GM19395 (cell line): ENCODE data around the gene CACNA2D1.

Source experiments
- ATAC-seq: cut with Tn5 transposase; IDR thresholded peaks from one replicate; pipeline ENCODE4 v1.9.1; 2021; ENCODE audit warnings: mild to moderate bottlenecking, moderate library complexity; ENCODE audit not compliant: unreplicated experiment

Gene CACNA2D1

DNA sequence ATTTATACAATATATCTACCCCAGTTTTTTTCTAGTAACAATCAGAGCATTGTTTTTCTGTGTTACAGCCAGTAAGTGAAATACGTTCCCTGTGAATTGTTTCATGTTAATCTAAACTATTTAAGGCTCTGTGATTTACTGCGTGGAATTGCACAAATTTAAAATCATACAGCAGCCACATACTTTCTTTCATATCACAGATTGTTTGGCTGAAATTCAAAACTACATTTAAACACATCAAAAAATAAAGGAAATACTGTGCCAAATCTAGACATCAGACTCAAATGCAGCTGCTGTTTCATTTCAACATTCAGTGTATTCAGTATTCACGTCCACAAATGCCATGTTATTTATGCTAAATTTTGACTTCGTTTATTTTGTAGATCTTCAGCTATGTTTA is 431.1 kb downstream of the CACNA2D1 start:
- ATAC-seq, result no peak

DNA sequence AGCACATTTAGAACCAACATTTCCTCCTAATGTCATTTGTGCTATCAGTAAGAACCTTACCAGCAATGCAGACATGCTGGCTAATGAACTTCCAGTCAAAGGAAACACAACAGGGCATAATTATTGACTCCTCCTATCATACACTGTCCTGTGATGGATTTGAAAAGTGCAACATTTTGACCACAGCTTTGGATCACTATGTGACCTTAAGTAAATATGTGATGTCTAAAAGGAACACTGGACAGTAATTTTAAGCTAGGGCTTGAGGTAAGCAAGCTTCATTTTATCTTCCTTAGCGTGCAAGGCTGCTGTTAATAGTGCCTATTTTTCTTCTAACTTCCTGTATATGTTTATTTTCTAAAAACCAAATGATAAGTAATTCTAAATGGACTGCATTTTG is 433.2 kb downstream of the CACNA2D1 start:
- ATAC-seq, result no peak

DNA sequence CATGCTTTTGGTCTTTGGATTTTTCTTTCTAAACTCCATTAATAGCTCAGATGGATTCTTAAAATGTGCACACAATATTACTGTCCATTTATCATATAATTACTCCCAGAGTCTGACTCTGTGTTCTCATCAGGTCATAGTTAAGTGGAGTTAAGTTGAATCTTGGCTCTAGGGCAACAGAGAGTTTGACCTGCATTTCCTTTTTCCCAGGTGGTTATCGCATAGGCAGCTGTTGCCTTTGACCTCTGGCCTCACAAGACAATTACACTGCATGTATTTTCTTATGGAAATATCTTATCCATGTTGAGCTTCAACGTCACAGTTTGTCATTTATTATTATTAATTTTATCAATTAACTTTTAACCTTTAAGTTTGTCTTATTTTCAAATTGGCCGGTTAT is 436.3 kb downstream of the CACNA2D1 start:
- no peak for ATAC-seq

DNA sequence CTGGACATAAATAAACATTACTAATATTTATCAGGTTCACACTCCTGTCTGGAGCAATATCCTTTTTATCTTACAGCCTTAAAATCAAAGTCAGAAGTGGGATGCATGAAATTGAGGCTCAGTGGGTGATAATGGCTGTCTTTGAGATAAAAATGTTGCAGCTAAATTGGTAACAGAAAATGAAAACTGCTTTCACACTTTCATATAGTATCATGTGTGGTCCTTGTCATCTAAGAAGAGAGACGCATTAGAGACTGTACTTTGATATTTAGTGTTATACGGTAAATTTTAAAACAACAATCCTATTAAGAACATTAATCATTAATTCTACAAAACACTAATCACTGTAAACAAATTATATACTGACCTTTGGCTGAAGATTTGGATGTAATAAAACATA is 438.5 kb downstream of the CACNA2D1 start:
- no peak for ATAC-seq

DNA sequence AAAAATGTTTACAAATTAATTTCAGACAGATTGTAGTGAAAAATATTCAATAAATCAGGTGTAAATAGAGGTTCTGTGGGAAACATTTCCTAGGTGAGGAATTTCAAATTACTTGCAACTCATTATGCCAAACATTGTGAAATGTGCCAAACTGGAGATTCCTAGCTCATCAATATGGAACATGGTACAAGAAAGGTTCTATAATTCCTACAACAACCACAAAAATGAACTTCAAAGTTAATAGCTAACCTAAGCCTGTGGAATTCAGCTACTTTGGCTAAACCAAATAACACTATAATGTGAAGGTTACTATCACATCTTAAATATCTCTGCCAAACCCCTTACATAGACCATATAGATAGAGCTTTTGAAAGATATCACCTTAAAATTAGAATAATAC is 450.4 kb downstream of the CACNA2D1 start:
- ATAC-seq, result no peak

DNA sequence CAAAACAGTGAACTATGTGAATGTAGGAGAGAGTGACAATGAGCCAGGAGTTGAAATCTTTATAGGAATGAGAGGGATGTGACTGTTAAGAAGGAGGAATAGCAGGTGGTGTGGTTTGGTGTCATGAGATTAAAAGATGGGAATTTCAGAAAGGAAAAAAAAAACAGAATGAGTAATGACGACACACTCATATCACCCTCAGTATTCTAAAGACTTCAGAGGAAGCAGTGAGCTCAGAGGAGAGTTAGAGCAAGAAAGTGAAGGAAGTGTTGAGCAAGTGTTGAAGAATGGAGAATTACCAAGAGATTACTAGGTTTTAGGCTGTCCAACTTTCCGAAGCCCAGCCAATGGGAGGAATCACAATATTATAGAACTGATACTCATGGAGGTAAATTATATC is 453.2 kb downstream of the CACNA2D1 start:
- no peak for ATAC-seq

DNA sequence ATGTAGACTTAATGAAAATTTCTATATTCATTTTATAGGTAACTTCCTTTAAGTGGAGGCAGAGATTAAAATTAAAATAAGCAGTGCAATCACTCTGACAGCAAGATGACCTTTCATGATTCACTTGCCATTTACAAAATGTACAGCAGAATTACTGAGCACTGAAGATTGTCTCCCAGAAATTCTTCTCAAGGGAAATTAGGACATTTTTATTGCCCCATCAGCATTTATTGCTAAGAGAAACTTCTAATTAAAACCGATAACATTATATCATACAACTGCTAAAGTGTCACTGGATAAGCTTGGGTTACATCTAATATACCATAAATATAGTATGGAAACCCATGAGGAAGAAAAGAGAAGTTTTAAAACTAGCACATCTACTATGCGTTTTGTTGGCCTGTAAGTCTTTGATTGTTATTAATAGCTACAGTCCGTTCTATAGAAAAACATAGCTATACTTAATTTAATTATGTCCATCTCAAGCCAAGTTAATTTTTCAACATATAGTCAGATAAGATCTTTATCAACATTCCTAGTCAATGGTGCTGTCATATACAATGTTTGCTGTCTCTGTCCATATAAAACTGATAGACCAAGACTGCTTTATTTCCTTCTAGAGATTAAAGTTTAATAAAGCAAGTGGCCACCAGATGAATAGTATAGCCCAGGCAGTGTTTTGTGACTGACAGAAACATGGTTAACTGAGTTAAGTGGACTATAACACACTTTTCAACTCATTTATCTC is 456.7 kb downstream of the CACNA2D1 start:
- ATAC-seq, result no peak

DNA sequence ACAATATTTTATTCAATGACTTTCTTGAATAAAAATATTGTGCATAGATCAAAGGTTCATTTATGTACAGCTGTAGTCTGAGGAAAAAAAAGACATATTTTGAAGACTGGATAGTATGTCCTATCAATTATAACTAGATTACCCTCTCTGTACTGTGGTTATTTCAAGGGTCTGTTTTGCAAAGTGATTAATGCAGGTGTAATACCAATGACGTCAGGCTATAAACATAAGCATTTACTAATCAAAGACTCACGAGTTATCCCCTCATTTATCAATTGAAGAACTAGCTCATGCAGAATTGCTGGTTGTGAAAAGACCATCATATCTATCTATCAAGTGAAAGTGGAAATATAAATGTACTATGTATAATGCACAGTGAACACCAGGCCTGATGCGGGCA is 460.2 kb downstream of the CACNA2D1 start:
- ATAC-seq, result no peak

DNA sequence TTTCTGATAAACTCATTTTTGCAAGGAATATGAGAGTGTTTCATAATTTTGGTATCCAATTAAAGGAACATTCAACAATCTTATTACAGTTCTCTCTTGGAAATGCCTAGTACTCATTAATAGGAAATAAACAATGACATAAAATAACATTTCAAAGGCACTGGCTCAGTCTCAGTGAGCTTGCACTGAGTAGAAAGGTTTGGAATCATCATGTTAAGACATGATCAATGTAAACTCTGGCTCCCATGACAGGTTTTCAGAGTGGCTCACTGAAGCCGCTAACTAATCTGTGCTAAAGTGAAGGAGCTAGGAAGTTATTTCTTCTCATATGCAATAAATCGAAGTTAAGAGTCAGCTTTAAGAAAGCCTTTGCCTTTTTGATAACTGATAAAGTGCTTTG is 470.5 kb downstream of the CACNA2D1 start:
- ATAC-seq, result no peak

DNA sequence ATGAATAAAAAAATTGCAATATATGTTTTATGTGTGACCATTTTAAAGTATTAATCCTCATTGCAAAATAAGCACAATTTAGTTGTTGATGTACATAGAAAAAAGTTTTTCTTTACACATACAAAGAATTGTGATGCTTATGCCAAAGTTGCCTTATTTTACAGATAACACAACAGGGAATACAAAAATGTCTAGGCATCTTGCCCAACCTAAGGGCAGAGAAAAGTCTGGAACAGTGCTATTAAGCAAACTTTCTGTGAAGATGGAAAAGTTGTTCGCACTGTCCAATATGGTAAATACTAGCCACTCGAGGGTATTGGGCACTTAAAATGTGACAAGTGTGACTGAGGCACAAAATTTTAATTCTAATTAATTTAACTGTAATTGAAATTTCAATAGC is 483.6 kb downstream of the CACNA2D1 start:
- no peak for ATAC-seq

DNA sequence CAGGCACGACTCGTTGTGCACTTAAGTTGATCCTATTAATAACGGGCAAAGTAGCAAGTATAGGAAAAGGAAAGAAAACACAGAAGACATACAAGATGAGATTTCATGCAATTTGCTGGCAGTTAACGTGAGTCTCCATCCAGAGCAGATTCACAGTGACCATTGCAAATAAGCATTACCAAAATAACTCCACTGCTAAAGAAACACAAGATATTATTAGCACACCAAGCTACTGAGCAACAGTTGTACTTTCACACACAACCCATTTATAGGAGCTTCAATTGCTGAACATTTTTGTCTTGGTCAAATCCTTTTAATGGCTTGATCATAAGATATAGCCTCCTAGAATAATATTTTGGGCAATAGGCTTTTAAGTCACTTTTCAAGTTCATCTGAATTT is 486.1 kb downstream of the CACNA2D1 start:
- no peak for ATAC-seq

DNA sequence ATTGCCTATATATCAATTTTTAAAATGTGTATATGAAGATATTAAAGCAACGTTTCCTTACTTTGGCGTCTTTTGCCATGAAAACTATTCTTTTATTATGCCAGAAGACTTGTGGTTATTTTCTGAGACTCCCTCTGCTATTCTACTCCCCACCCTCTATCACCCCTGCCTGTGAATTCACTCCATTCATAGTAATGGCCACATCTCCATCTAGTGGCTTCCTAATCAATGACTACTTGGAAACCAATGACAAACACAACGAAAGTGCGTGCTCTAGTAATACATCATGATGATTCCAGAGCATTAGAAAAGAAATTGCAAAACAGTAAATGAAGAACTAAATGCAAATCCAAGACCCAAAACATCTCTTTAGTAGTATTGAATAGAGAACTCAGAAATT is 487.1 kb downstream of the CACNA2D1 start:
- peak; percentile 88 for ATAC-seq

DNA sequence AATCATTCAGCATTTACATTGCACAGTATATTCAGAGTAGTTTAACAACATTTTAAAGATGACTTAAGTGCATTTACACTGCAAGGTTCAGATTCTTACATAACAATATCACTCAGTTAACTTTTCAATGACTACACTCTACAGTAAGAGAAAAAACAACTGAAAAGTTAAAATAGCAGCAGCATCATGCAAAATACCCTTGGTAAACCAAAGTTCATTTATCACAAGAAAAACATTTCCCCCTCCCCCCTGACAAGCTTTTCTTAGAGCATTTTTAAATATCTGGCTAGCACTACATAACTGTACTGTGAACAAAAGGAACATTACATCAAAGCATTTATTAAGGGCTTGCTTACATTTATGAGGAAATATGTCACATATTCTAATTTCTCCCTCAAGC is 494.3 kb downstream of the CACNA2D1 start:
- no peak for ATAC-seq

DNA sequence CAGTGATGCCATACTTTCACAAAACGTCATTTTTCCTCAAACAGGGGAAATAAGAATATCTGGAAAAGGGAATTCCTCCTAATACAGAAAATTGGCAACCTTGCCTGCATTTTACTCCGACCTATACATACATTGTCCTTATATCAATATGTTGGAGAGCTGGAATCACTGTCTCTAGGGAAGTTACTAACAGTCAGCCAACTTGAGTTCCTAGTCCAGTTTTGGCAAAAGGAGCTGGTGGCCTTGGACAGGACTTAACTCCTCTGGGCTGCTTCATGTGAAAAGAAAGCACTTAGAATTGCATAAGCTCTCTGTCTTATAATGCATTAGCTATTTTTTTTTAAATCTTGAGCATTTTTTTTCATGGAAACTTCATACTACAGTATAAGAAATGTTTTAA is 499.5 kb downstream of the CACNA2D1 start:
- no peak for ATAC-seq

DNA sequence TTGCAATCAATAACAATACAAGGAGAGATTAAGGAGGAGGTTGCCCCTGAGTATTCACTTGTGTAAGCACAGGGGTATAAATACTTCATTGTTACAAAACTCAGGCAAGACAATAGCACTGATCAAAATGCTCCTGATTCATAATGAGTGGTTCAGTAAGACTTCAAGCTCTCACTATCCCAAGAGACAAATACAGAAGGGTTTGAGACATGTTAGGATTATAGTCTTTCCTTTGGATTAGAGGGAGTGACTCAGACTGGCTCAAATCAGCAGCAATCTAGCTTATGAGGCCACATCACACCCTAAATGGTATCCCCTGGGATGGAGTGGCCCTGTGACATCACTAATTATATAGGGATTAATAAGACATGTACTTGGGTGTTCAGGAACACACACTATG is 506.5 kb downstream of the CACNA2D1 start:
- ATAC-seq, result no peak

DNA sequence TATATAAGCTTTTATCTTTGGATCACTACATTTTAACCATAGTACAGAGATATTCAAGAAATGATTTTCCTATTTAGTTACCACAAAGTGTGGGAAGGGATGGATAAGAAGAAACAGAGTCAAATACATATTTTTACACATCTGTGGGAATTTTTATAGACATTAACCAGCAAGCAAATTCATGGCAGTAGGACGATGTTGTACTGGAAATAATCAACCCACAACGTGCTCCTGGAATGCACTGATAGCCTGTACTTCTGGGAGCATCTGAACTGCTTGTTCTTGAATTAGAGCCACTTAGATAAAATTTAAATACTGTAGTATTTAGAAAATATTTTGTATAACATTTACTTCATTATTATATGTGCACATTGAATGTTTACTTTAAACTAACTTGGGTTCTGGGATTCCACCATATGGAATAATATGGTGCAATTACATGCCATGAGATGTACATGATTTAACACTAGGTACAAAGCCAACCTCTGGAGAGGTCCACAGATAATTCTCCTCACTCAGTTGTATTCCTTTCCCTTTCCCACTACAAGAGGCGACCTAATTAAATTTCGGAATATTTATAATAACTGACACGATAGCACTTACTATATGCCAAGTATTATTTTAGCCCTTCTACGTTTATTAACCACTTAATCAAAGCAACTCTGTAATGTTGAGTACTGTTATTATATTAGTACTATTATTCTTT is 508.8 kb downstream of the CACNA2D1 start:
- ATAC-seq, result no peak

DNA sequence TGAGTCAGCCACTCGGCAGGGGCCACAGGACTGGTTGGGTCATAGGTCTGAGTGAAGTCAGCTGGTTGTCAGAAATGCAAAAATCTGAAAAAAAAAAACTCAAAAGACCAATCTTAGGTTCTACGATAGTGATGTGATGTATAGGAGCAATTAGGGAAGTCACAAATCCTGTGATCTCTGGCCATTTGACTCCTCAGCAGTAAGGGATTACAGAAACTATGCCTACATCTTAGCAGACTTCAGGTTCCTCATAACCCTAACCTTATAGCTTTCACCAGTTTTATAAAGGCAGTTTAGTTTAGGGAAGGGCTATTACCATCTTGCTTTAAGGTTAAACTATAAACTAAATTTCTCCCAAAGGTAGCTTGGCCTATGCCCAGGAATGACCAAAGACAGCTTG is 510.6 kb downstream of the CACNA2D1 start:
- no peak for ATAC-seq

DNA sequence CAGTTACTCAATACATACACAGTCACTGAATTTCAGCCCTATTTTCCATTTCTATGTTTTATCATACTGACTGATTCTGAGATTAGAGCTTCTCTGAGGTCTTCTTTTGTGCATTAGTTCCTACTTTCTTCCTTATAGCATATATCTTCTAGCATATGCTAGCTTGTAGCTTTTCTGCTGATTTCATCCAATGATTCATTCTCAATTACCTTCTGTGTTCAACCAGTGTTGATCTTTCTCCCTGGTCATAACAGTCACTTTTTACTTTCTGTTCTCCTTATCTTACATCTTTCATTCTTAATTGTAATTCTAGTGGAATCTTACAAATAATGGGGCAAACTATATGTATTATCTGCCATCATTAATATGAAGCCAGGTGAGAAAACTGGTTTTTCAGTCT is 514.2 kb downstream of the CACNA2D1 start:
- no peak for ATAC-seq

DNA sequence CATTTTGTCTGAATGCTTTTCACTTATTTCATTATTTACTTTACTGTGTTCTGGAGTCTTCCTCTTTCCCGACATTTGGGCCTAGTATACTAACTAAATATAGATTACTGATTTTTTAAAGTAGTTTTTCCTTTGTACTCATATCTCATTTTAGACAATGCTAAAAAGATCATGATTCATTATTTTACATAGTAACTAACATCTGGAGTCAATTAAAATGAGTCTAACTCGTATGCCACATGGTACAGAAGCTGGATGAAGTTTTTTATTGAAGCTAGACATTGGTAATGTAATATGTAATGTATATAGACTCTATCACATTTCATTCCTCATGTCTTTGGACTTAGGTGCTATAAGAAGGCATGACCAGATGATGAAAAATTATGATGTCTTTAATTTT is 517.4 kb downstream of the CACNA2D1 start:
- no peak for ATAC-seq

DNA sequence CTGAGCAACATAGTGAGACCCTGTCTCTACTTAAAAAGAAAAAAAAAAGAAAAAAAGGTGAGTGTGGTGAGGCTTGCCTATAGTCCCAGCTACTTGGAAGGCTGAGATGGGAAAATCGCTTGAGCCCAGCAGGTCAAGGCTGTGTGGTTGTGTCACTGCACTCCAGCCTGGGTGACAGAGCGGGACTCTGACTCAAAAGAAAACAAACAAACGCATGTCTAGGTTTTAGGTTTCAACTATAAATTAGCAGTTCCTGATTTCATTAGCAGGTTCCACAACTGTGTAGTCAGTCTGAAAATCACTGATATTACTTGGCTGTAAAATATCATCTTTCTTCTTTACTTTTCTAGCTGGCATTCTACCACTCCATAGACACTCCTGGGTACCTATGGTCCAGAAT is 518.0 kb downstream of the CACNA2D1 start:
- ATAC-seq, result peak; percentile 92

DNA sequence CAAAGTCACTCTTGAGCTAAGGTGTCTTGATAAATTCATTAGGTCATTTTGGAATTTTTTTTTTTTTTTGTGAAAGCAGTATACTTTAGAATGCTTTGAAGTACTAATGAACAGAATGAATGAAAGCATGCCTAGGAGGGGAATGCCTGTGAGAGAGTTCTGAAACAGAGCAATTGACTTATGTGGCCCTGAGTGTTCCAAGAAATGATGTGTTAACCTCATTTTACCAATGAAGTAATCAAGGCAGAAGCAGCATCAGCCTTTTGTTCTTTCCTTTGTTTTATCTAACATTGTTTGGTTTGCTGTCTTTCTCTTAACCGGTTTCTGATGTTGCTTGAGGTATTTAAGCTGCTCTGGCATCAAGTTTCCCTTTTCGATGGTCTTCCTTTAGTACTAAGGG is 519.1 kb downstream of the CACNA2D1 start:
- ATAC-seq, result peak; percentile 47

DNA sequence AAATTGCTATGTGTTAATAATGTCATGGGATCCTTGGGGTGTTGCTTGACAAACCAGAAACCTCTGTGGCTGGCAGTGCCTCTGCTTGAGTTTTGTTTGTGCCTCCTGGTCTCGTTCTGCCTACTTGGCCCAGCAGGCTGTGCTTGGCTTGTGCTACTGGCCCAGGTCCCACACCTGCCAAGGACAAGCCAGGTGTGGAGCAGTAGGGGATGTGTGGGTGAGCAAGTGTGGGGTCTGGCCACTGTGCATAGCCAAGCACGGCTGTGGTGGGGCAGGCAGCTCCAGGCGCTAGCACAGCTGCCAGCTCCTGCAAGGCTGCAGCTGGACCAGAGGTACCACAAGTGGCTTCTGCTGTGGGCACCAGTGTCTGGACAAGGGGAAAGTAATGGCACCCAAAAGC is 524.1 kb downstream of the CACNA2D1 start:
- no peak for ATAC-seq

DNA sequence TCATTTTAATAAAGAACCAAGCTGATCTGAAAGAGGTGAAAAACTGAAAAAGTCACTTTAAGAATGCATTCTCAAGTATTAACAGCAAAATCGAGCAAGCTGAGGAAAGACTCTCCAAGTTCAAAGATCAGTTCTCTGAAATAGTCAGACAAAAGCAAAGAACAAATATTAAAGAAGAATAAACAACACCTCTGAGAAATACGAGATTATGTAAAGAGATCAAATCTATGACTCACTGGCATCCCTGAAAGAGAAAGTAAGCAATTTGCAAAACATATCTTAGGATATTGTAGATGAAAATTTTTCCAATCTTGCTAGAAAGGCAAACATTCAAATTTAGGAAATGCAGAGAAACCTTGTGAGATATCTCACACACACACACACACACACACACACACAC is 535.4 kb downstream of the CACNA2D1 start:
- no peak for ATAC-seq
